ENCODE measurements around the gene DDX60.
"Not testable (repeated sequence)": the region's sequence is repeated elsewhere in the genome, so short reads cannot be mapped to it uniquely, and the experiment has no call there.

- TF ChIP-seq CTCF, POLR2AphosphoS5, EP300 (IDR thresholded peaks at IDR 0.05): not testable (repeated sequence)
Observed at GRCh38 chr4:168330575-168330974, 12.0 kb upstream of the DDX60 start.

Data from suprapubic skin (tissue), 4 donors.